WTC11 (cell line): ENCODE results near the gene PDZD8.

Experiments
- KAT7 ChIP-seq: sonication (generic); formaldehyde crosslinking; IDR thresholded peaks from 2 replicates; pipeline ENCODE4 v1.8.1; 2023; ENCODE audit warnings: missing genetic modification reagents, mild to moderate bottlenecking, borderline replicate concordance
- RORB ChIP-seq: fragments of 250-450 bp; sonication (Bioruptor Pico); IDR thresholded peaks from 2 replicates; pipeline ENCODE4 v1.9.0; 2021; ENCODE audit warnings: mild to moderate bottlenecking
- SP1 ChIP-seq: sonication (generic); formaldehyde crosslinking; conservative IDR thresholded peaks from 2 replicates; pipeline ENCODE4 v1.8.1; 2022; ENCODE audit warnings: missing genetic modification reagents
- TF ChIP-seq, protein P1 (sequence below): sonication (generic); formaldehyde crosslinking; IDR thresholded peaks from 2 replicates; pipeline ENCODE4 v1.8.0; 2023; ENCODE audit warnings: mild to moderate bottlenecking, missing genetic modification reagents
- TF ChIP-seq, protein P2 (sequence below): fragments of 200-600 bp; IDR thresholded peaks from 2 replicates; pipeline ENCODE4 v1.8.0; 2022; ENCODE audit warnings: antibody characterized with exemption

DNA sequence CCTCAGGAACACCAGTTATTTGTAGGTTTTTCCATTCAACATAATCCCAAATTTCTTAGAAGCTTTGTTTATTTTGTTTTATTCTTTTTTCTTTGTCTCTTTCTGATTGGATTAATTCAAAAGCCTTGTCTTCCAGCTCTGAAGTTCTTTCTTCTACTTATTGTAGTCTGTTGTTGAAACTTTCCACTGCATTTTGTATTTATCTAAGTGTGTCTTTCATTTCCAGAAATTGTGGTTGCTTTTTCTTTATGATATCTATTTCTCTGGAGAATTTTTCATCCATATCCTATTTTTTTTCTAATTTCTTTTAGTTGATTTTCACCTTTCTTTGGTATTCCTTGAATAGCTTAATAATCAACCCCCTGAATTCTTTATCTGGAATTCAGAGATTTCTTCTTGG, 75.8 kb downstream of the PDZD8 start:
- TF ChIP-seq, protein P1, sequence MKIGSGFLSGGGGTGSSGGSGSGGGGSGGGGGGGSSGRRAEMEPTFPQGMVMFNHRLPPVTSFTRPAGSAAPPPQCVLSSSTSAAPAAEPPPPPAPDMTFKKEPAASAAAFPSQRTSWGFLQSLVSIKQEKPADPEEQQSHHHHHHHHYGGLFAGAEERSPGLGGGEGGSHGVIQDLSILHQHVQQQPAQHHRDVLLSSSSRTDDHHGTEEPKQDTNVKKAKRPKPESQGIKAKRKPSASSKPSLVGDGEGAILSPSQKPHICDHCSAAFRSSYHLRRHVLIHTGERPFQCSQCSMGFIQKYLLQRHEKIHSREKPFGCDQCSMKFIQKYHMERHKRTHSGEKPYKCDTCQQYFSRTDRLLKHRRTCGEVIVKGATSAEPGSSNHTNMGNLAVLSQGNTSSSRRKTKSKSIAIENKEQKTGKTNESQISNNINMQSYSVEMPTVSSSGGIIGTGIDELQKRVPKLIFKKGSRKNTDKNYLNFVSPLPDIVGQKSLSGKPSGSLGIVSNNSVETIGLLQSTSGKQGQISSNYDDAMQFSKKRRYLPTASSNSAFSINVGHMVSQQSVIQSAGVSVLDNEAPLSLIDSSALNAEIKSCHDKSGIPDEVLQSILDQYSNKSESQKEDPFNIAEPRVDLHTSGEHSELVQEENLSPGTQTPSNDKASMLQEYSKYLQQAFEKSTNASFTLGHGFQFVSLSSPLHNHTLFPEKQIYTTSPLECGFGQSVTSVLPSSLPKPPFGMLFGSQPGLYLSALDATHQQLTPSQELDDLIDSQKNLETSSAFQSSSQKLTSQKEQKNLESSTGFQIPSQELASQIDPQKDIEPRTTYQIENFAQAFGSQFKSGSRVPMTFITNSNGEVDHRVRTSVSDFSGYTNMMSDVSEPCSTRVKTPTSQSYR (CRISPR knock-in tag), result no peak
- TF ChIP-seq RORB (CRISPR knock-in tag) (no peak), SP1 (CRISPR knock-in tag) (no peak), KAT7 (no peak)
- TF ChIP-seq, protein P2, sequence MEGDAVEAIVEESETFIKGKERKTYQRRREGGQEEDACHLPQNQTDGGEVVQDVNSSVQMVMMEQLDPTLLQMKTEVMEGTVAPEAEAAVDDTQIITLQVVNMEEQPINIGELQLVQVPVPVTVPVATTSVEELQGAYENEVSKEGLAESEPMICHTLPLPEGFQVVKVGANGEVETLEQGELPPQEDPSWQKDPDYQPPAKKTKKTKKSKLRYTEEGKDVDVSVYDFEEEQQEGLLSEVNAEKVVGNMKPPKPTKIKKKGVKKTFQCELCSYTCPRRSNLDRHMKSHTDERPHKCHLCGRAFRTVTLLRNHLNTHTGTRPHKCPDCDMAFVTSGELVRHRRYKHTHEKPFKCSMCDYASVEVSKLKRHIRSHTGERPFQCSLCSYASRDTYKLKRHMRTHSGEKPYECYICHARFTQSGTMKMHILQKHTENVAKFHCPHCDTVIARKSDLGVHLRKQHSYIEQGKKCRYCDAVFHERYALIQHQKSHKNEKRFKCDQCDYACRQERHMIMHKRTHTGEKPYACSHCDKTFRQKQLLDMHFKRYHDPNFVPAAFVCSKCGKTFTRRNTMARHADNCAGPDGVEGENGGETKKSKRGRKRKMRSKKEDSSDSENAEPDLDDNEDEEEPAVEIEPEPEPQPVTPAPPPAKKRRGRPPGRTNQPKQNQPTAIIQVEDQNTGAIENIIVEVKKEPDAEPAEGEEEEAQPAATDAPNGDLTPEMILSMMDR, result no peak
